Activated CD4-positive, alpha-beta T cell treated with anti-CD3 and anti-CD28 coated beads, Interleukin-2, amount 10 ng/mL, durations not matched to agents 24 days and 14 days (primary cell): ENCODE results near the gene EPDR1. TPM values are rescaled to one million over a fixed set of nuclear protein-coding genes. Genes with fewer than 3 reads are reported as not detected.
"Not testable (repeated sequence)": the region's sequence is repeated elsewhere in the genome, so short reads cannot be mapped to it uniquely, and the experiment has no call there.

Source experiments
- DNase-seq: peaks from one replicate; pipeline ENCODE4 v3.0.0; 2022
- H3K27ac Mint-ChIP-seq: one replicate; pipeline ENCODE4 v1.8.0; 2022; ENCODE audit warnings: mild to moderate bottlenecking, mixed read lengths
- H3K27me3 Mint-ChIP-seq: one replicate; pipeline ENCODE4 v1.8.0; 2022; ENCODE audit warnings: mixed read lengths
- H3K36me3 Mint-ChIP-seq: one replicate; pipeline ENCODE4 v1.8.0; 2022; ENCODE audit warnings: low read depth, mild to moderate bottlenecking, mixed read lengths
- H3K4me1 Mint-ChIP-seq: one replicate; pipeline ENCODE4 v1.8.0; 2021; ENCODE audit warnings: mixed read lengths
- H3K4me3 Mint-ChIP-seq: one replicate; pipeline ENCODE4 v1.8.0; 2022; ENCODE audit warnings: mild to moderate bottlenecking, moderate library complexity, mixed read lengths
- H3K9me3 Mint-ChIP-seq: one replicate; pipeline ENCODE4 v1.8.0; 2021; ENCODE audit warnings: mixed read lengths
- intact Hi-C: fragments of 100-400 bp; cut with micrococcal nuclease; formaldehyde crosslinking; loops from one replicate; pipeline ENCODE4 v1.15.1; 2023
- total RNA-seq: library from RNA; stranded (reverse); gene quantifications from 2 replicates; pipeline ENCODE4 v1.2.3, GENCODE V29; 2022

The EPDR1 gene
- total RNA-seq, 1 donor from 2014 or later = 0.54 TPM

GRCh38 chr7:37944737-37945054, 24.3 kb downstream of the EPDR1 start:
- Mint-ChIP-seq H3K9me3 (no peaks in the 10 kb centered on the region), H3K27me3 (no peaks in the 10 kb centered on the region), H3K36me3 (no peaks in the 10 kb centered on the region), H3K4me3 (no peak overlapping the region), H3K27ac (no peak overlapping the region), H3K4me1 (no peaks in the 10 kb centered on the region)
- DNase-seq = no peak
- intact Hi-C loops = no loop called here

GRCh38 chr7:37945336-37945735, 24.9 kb downstream of the EPDR1 start:
- Mint-ChIP-seq H3K27me3 (no peaks in the 10 kb centered on the region), H3K27ac (no peak overlapping the region), H3K9me3 (no peaks in the 10 kb centered on the region), H3K36me3 (no peaks in the 10 kb centered on the region), H3K4me3 (no peak overlapping the region), H3K4me1 (no peaks in the 10 kb centered on the region)
- intact Hi-C loops = no loop called here
- no peak for DNase-seq

GRCh38 chr7:37947138-37947940, 26.9 kb downstream of the EPDR1 start:
- Mint-ChIP-seq H3K27me3 (no peaks in the 10 kb centered on the region), H3K36me3 (no peaks in the 10 kb centered on the region), H3K4me1 (no peaks in the 10 kb centered on the region), H3K4me3 (no peak overlapping the region), H3K27ac (no peak overlapping the region), H3K9me3 (no peaks in the 10 kb centered on the region)
- no peak for DNase-seq
- intact Hi-C loops = no loop called here

GRCh38 chr7:37947941-37948210, 27.4 kb downstream of the EPDR1 start:
- H3K4me1 Mint-ChIP-seq = no peaks in the 10 kb centered on the region
- H3K9me3 Mint-ChIP-seq = no peaks in the 10 kb centered on the region
- no peaks in the 10 kb centered on the region for H3K27me3 Mint-ChIP-seq
- H3K27ac Mint-ChIP-seq = no peak overlapping the region
- no peak for DNase-seq
- no peak overlapping the region for H3K4me3 Mint-ChIP-seq
- no peaks in the 10 kb centered on the region for H3K36me3 Mint-ChIP-seq
- intact Hi-C loops = no loop called here

GRCh38 chr7:37952240-37952639, 31.8 kb downstream of the EPDR1 start:
- no peak for DNase-seq
- Mint-ChIP-seq H3K9me3 (no peaks in the 10 kb centered on the region), H3K36me3 (no peaks in the 10 kb centered on the region), H3K4me1 (no peaks in the 10 kb centered on the region), H3K4me3 (no peak overlapping the region), H3K27me3 (peaks cover 3% of the 10 kb centered on the region), H3K27ac (no peak overlapping the region)
- intact Hi-C loops = no loop called here

GRCh38 chr7:37954217-37954616, 33.8 kb downstream of the EPDR1 start:
- H3K9me3 Mint-ChIP-seq, intact Hi-C loops, H3K36me3 Mint-ChIP-seq, H3K4me3 Mint-ChIP-seq, DNase-seq, H3K4me1 Mint-ChIP-seq, H3K27ac Mint-ChIP-seq, H3K27me3 Mint-ChIP-seq: not testable (repeated sequence)

- H3K27me3 Mint-ChIP-seq = peaks cover 3% of the 10 kb centered on the region
- H3K4me1 Mint-ChIP-seq = no peaks in the 10 kb centered on the region
- H3K36me3 Mint-ChIP-seq = no peaks in the 10 kb centered on the region
- intact Hi-C loops = no loop called here
- DNase-seq = no peak
- H3K9me3 Mint-ChIP-seq = no peaks in the 10 kb centered on the region
- no peak overlapping the region for H3K27ac Mint-ChIP-seq
- H3K4me3 Mint-ChIP-seq = no peak overlapping the region
Observed at GRCh38 chr7:37956791-37957190, 36.4 kb downstream of the EPDR1 start.

- Mint-ChIP-seq H3K9me3 (no peaks in the 10 kb centered on the region), H3K27me3 (peaks cover 3% of the 10 kb centered on the region), H3K4me3 (no peak overlapping the region), H3K36me3 (no peaks in the 10 kb centered on the region), H3K27ac (no peak overlapping the region), H3K4me1 (no peaks in the 10 kb centered on the region)
- intact Hi-C loops = no loop called here
- DNase-seq = no peak
Observed at GRCh38 chr7:37957221-37957970, 37.0 kb downstream of the EPDR1 start.

GRCh38 chr7:37960483-37960882, 40.0 kb downstream of the EPDR1 start:
- no peaks in the 10 kb centered on the region for H3K4me1 Mint-ChIP-seq
- peaks cover 3% of the 10 kb centered on the region for H3K27me3 Mint-ChIP-seq
- no peak overlapping the region for H3K27ac Mint-ChIP-seq
- H3K4me3 Mint-ChIP-seq = no peak overlapping the region
- no peaks in the 10 kb centered on the region for H3K36me3 Mint-ChIP-seq
- H3K9me3 Mint-ChIP-seq = no peaks in the 10 kb centered on the region
- no peak for DNase-seq
- intact Hi-C loops = no loop called here

- H3K27me3 Mint-ChIP-seq = no peaks in the 10 kb centered on the region
- no peak for DNase-seq
- H3K36me3 Mint-ChIP-seq = no peaks in the 10 kb centered on the region
- no peaks in the 10 kb centered on the region for H3K9me3 Mint-ChIP-seq
- no peak overlapping the region for H3K27ac Mint-ChIP-seq
- no peaks in the 10 kb centered on the region for H3K4me1 Mint-ChIP-seq
- H3K4me3 Mint-ChIP-seq = no peak overlapping the region
- intact Hi-C loops = no loop called here
Observed at GRCh38 chr7:37961251-37961650, 40.8 kb downstream of the EPDR1 start.

GRCh38 chr7:37964196-37964595, 43.8 kb downstream of the EPDR1 start:
- Mint-ChIP-seq H3K36me3 (no peaks in the 10 kb centered on the region), H3K4me3 (no peak overlapping the region), H3K27me3 (peaks cover 2% of the 10 kb centered on the region)

GRCh38 chr7:37970211-37970610, 49.8 kb downstream of the EPDR1 start:
- no peaks in the 10 kb centered on the region for H3K4me1 Mint-ChIP-seq
- intact Hi-C loops = no loop called here
- no peak overlapping the region for H3K4me3 Mint-ChIP-seq
- no peak overlapping the region for H3K27ac Mint-ChIP-seq
- no peak for DNase-seq
- no peaks in the 10 kb centered on the region for H3K36me3 Mint-ChIP-seq
- no peaks in the 10 kb centered on the region for H3K9me3 Mint-ChIP-seq
- peaks cover 4% of the 10 kb centered on the region for H3K27me3 Mint-ChIP-seq

More at GRCh38 chr7:37964196-37964595, 43.8 kb downstream of the EPDR1 start:
- intact Hi-C loops = no loop called here
- H3K4me1 Mint-ChIP-seq = no peaks in the 10 kb centered on the region
- no peak for DNase-seq
- no peaks in the 10 kb centered on the region for H3K9me3 Mint-ChIP-seq
- no peak overlapping the region for H3K27ac Mint-ChIP-seq

- Mint-ChIP-seq H3K9me3 (no peaks in the 10 kb centered on the region), H3K27ac (no peak overlapping the region), H3K27me3 (peaks cover 4% of the 10 kb centered on the region), H3K4me1 (no peaks in the 10 kb centered on the region), H3K4me3 (no peak overlapping the region), H3K36me3 (no peaks in the 10 kb centered on the region)
- no peak for DNase-seq
- intact Hi-C loops = no loop called here
Observed at GRCh38 chr7:37971491-37971890, 51.1 kb downstream of the EPDR1 start.

- no peak overlapping the region for H3K27ac Mint-ChIP-seq
- no peak for DNase-seq
- no peak overlapping the region for H3K4me3 Mint-ChIP-seq
- H3K27me3 Mint-ChIP-seq = peaks cover 2% of the 10 kb centered on the region
- H3K4me1 Mint-ChIP-seq = no peaks in the 10 kb centered on the region
- no peaks in the 10 kb centered on the region for H3K9me3 Mint-ChIP-seq
- intact Hi-C loops = no loop called here
- H3K36me3 Mint-ChIP-seq = no peaks in the 10 kb centered on the region
Observed at GRCh38 chr7:37973915-37974314, 53.5 kb downstream of the EPDR1 start.

GRCh38 chr7:37974711-37975110, 54.3 kb downstream of the EPDR1 start:
- no peak overlapping the region for H3K4me3 Mint-ChIP-seq
- H3K9me3 Mint-ChIP-seq = no peaks in the 10 kb centered on the region
- intact Hi-C loops = no loop called here
- H3K4me1 Mint-ChIP-seq = no peaks in the 10 kb centered on the region
- H3K27ac Mint-ChIP-seq = no peak overlapping the region
- no peaks in the 10 kb centered on the region for H3K36me3 Mint-ChIP-seq
- no peak for DNase-seq
- H3K27me3 Mint-ChIP-seq = peaks cover 2% of the 10 kb centered on the region
